AG04449 (cell line): Measurements from ENCODE around the gene CENPB.

ENCODE experiments used
- CTCF ChIA-PET: fragments of 350-600 bp; formaldehyde crosslinking; extraction: SDS; loops from one replicate; lab custom pipeline; 2021; ENCODE audit warnings: antibody characterized with exemption; lab: Yijun Ruan, JAX
- POLR2A ChIA-PET: fragments of 400-600, 350-600 bp; formaldehyde crosslinking; extraction: SDS; loops from one replicate; lab custom pipeline; 2020; ENCODE audit warnings: antibody characterized with exemption, inconsistent platforms; lab: Yijun Ruan, JAX
- DNase-seq: peaks from one replicate; pipeline ENCODE4 v3.0.0-alpha.2; 2010; ENCODE audit warnings: low read depth, low spot score
- H3K4me3 ChIP-seq: 2 replicates; pipeline ENCODE4 v1.5.1; 2011; ENCODE audit warnings: low read depth, mild to moderate bottlenecking, control low read depth, low read length
- TF ChIP-seq, protein P1 (sequence below): IDR thresholded peaks from one replicate; pipeline ENCODE4 v1.5.1; 2011; ENCODE audit warnings: mild to moderate bottlenecking, moderate library complexity, low read length, control low read depth, inconsistent platforms; ENCODE audit not compliant: insufficient read depth; ENCODE audit errors: missing control alignments

CENPB gene

DNA sequence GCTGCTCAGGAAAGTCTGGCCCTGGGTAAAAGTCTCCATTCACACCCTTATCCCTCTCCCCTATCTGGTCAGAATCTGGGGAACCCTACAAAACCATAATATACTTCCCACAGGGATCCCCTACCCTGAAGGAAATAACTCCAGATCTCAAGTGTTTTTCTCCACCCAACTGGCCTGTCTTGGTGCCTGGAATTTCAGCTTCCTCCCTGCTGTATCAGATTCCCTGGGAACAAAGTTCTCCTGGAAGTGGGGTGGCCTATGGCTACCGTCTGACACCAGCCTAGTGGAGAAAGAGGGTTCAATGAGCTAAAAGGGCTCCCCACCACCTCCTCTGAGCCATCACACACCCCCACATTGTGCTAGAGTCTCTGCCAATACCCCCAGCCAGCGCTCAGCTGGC, 39.1 kb downstream of the CENPB start:
- POLR2A ChIA-PET: no interaction called here
- TF ChIP-seq, protein P1, sequence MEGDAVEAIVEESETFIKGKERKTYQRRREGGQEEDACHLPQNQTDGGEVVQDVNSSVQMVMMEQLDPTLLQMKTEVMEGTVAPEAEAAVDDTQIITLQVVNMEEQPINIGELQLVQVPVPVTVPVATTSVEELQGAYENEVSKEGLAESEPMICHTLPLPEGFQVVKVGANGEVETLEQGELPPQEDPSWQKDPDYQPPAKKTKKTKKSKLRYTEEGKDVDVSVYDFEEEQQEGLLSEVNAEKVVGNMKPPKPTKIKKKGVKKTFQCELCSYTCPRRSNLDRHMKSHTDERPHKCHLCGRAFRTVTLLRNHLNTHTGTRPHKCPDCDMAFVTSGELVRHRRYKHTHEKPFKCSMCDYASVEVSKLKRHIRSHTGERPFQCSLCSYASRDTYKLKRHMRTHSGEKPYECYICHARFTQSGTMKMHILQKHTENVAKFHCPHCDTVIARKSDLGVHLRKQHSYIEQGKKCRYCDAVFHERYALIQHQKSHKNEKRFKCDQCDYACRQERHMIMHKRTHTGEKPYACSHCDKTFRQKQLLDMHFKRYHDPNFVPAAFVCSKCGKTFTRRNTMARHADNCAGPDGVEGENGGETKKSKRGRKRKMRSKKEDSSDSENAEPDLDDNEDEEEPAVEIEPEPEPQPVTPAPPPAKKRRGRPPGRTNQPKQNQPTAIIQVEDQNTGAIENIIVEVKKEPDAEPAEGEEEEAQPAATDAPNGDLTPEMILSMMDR: no peak
- H3K4me3 ChIP-seq: no peak overlapping the region
- CTCF ChIA-PET: interaction anchor here (1.5 to 11.2 kb wide), 3 partner anchors 10 to 345 kb away, joined by 4 to 119 read pairs (median 74); no protein-coding TSS in a partner anchor
- DNase-seq: no peak

DNA sequence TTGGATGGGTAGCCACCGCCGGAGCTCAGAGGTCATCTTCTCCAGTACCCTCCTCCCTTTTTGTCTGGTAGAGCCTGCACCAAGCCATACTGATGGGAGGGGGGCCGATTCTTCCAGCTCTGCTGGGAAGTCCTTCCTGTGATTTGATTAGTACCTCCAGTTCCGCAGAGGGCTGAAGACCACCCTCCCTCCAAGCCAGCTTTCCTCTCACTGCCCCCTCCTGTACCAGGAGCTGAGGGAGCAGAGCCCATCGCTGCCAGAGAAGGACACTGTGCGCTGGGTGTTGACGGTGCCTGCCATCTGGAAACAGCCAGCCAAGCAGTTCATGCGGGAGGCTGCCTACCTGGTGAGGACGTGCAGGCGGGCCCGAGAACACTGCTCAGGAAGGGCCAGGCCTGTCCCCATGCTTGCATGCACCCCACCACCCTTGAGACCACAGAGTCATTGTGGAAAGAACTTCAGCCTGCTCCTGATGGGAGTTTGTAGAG, 40.8 kb downstream of the CENPB start:
- CTCF ChIA-PET: interaction anchor here (3.1 to 11.2 kb wide), 3 partner anchors 12 to 68 kb away, joined by 16 to 119 read pairs (median 18); no protein-coding TSS in a partner anchor
- TF ChIP-seq, protein P1: no peak
- POLR2A ChIA-PET: no interaction called here
- DNase-seq: no peak
- no peak overlapping the region for H3K4me3 ChIP-seq

GRCh38 chr20:3744806-3745685, 41.5 kb downstream of the CENPB start:
- TF ChIP-seq, protein P1: no peak
- POLR2A ChIA-PET: interaction anchor here (0.7 kb wide), 1 partner anchor 73 kb away, joined by 4 read pairs; no protein-coding TSS in a partner anchor
- H3K4me3 ChIP-seq: no peak overlapping the region
- CTCF ChIA-PET: interaction anchor here (3.1 to 11.2 kb wide), 3 partner anchors 12 to 68 kb away, joined by 16 to 119 read pairs (median 18); no protein-coding TSS in a partner anchor
- DNase-seq: no peak

DNA sequence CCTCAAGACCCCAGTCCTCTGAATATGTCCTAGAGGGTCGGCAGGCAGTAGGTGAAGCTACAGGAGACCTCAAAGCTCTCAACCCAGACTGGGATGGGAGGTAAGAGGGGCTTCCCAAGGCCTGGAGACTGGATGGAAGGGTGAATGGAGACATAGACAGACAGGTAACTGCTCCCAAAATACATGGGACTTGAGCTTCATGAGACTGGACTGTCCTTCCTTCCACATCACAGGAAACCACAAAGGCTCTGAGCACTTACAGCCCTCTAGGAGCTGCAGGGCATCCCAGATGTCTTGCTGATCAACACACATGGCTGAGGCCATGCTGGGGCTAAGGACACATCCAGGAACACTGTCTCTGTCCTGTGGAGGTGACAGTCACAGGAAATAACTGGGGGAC, 42.5 kb downstream of the CENPB start:
- POLR2A ChIA-PET: no interaction called here
- CTCF ChIA-PET: interaction anchor here (1.0 to 11.2 kb wide), 5 partner anchors 9 to 67 kb away, joined by 3 to 119 read pairs (median 16); no protein-coding TSS in a partner anchor
- TF ChIP-seq, protein P1: no peak

DNA sequence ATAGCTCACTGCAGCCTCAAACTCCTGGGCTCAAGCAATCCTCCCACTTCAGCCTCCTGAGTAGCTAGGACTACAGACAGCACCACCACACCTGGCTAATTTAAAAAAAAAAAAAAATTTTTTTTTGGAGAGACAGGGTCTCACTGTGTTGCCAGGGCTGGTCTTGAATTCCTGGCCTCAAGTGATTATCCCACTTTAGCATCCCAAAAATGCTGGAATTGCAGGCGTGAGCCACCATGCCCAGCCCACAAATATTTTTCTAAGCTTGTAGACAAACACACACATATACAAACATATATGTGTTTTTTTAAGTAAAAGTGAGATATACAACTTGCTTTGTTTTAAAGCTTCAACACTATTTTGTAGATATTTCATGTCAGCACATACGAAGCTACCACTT, 43.3 kb downstream of the CENPB start:
- TF ChIP-seq, protein P1: no peak
- ChIA-PET POLR2A (no interaction called here), CTCF (interaction anchor here (1.7 to 11.2 kb wide), 4 partner anchors 14 to 66 kb away, joined by 3 to 119 read pairs (median 17); no protein-coding TSS in a partner anchor)
- no peak overlapping the region for H3K4me3 ChIP-seq
- DNase-seq: no peak

More for the DNA sequence above, 42.5 kb downstream of the CENPB start:
- DNase-seq: no peak
- H3K4me3 ChIP-seq: no peak overlapping the region

- no peak overlapping the region for H3K4me3 ChIP-seq
- ChIA-PET POLR2A (no interaction called here), CTCF (interaction anchor here (0.7 to 3.5 kb wide), 8 partner anchors 9 to 178 kb away, joined by 3 to 22 read pairs (median 3); no protein-coding TSS in a partner anchor)
- DNase-seq: no peak
- TF ChIP-seq, protein P1: no peak
Observed at GRCh38 chr20:3741836-3742458, 44.6 kb downstream of the CENPB start.
